ENCODE data around the gene GAK. TPM values are rescaled to one million over a fixed set of nuclear protein-coding genes. Genes with fewer than 3 reads are reported as not detected.
"Not testable (repeated sequence)": the region's sequence is repeated elsewhere in the genome, so short reads cannot be mapped to it uniquely, and the experiment has no call there.

GAK gene
- total RNA-seq, 1 donor from 2014 or later, result 116 TPM

DNA sequence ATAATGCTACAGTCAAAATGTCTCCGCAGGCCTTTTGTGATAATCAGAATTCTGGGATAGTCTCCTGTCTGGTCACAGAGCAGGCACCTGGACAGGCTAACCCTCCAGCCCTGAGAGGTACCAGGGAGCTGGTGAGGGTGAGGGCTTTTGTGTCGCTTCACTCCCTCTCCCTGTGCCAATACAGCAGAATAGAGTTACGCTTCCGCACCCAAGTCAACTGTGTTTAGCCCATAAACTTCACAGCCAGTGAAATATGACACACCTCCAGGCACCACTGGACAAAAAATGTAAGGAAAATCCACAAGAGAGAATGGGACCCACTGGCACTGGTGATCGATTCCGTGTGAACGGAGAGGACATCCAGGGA, 1.3 kb downstream of the GAK start:
- no peaks in the 10 kb centered on the region for H3K36me3 Mint-ChIP-seq (ENCODE audit: insufficient read depth)
- TF ChIP-seq, protein P1, sequence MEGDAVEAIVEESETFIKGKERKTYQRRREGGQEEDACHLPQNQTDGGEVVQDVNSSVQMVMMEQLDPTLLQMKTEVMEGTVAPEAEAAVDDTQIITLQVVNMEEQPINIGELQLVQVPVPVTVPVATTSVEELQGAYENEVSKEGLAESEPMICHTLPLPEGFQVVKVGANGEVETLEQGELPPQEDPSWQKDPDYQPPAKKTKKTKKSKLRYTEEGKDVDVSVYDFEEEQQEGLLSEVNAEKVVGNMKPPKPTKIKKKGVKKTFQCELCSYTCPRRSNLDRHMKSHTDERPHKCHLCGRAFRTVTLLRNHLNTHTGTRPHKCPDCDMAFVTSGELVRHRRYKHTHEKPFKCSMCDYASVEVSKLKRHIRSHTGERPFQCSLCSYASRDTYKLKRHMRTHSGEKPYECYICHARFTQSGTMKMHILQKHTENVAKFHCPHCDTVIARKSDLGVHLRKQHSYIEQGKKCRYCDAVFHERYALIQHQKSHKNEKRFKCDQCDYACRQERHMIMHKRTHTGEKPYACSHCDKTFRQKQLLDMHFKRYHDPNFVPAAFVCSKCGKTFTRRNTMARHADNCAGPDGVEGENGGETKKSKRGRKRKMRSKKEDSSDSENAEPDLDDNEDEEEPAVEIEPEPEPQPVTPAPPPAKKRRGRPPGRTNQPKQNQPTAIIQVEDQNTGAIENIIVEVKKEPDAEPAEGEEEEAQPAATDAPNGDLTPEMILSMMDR (IDR thresholded peaks at IDR 0.05; ENCODE audit: unreplicated experiment), result no peak
- no peak for DNase-seq (ENCODE audit: low spot score, unreplicated experiment)
- H3K9me3 Mint-ChIP-seq (ENCODE audit: low read depth), result no peaks in the 10 kb centered on the region
- peak overlapping the region; percentile 97 for H3K27ac Mint-ChIP-seq
- peak overlapping the region; percentile 97 for H3K4me3 Mint-ChIP-seq (ENCODE audit: low read depth)
- peaks cover 33% of the 10 kb centered on the region for H3K4me1 Mint-ChIP-seq (ENCODE audit: low read depth)
- H3K27me3 Mint-ChIP-seq, result no peaks in the 10 kb centered on the region

DNA sequence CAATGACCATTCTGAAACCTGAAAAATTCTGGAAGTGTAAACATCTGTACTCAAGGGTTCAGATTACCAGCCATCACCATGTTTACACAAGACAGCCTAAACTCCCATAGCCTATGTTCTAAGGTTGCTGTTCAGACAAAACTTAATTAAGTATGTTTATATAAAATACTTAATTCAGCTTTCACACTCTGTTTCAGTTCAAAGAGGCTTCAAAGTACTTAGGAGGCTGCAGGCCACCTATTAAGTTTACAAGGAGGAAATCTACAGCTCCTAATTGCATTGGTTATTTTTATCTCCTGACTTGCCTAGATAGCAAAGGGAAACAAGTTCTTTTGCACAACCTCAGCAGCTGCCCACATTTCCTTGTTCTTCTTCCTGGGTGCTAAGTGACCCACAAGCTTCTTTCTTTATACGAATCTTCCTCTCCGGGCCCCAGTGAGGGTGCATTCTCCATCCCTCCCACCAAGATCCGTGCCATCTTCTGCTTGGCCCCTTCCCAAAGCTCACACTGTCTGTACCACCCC, 2.0 kb downstream of the GAK start:
- H3K4me1 Mint-ChIP-seq (ENCODE audit: low read depth), result peaks cover 33% of the 10 kb centered on the region
- DNase-seq (ENCODE audit: low spot score, unreplicated experiment), result no peak
- TF ChIP-seq, protein P1 (IDR thresholded peaks at IDR 0.05; ENCODE audit: unreplicated experiment), result no peak
- no peaks in the 10 kb centered on the region for H3K36me3 Mint-ChIP-seq (ENCODE audit: insufficient read depth)
- H3K27ac Mint-ChIP-seq, result peak overlapping the region; percentile 75
- peak overlapping the region; percentile 97 for H3K4me3 Mint-ChIP-seq (ENCODE audit: low read depth)
- no peaks in the 10 kb centered on the region for H3K27me3 Mint-ChIP-seq
- no peaks in the 10 kb centered on the region for H3K9me3 Mint-ChIP-seq (ENCODE audit: low read depth)

DNA sequence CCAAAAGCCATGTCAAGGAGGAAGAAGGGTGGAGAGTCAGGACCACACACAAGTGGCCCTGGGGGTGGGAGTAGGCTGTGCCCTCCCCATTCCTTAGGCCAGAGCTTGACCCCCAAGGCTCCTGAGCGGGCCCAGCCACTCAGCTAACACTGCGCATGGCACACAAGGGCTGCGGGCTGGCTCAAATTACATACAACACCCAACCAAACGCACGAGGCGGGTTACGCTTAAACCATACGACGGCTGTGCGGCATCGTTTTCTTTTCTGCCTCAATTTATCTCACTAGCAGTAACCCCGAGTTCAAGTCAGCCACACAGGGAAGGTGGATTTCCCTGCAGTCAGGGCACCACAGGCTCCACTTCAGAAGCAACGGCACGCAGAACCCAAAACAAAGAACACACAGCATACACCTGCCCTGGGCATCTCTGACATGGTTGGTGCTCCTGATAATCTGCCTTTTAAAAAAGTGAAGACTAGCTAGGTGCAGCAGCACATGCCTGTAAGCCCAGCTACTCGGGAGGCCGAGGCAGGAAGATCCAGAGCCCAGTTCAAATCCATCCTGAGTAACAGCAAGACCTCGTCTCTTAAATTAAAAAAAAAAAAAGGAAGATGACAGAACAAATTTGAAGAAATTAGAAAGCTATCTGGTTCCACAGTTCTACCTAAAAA, 2.9 kb downstream of the GAK start:
- Mint-ChIP-seq H3K4me1 (ENCODE audit: low read depth) (peaks cover 33% of the 10 kb centered on the region), H3K27ac (peak overlapping the region; percentile 52), H3K27me3 (no peaks in the 10 kb centered on the region), H3K4me3 (ENCODE audit: low read depth) (no peak overlapping the region), H3K36me3 (ENCODE audit: insufficient read depth) (no peaks in the 10 kb centered on the region), H3K9me3 (ENCODE audit: low read depth) (no peaks in the 10 kb centered on the region)
- DNase-seq (ENCODE audit: low spot score, unreplicated experiment), result no peak
- TF ChIP-seq, protein P1 (IDR thresholded peaks at IDR 0.05; ENCODE audit: unreplicated experiment), result no peak

DNA sequence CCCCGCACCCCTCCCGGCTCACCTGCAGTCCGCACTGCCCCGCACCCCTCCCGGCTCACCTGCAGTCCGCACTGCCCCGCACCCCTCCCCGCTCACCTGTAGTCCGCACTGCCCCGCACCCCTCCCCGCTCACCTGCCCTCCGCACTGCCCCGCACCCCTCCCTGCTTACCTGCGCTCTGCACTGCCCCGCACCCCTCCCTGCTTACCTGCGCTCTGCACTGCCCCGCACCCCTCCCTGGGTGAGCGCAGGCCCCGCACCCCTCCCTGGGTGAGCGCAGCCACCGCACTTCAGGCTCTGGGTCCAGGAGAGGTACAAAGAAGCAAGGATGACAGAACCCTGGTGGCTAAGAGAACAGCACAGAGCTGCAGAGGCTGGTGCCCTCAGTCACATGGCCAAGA, 4.5 kb downstream of the GAK start:
- H3K4me1 Mint-ChIP-seq (ENCODE audit: low read depth), result peaks cover 26% of the 10 kb centered on the region
- H3K27me3 Mint-ChIP-seq; H3K27ac Mint-ChIP-seq; H3K9me3 Mint-ChIP-seq (ENCODE audit: low read depth); H3K4me3 Mint-ChIP-seq (ENCODE audit: low read depth); DNase-seq (ENCODE audit: low spot score, unreplicated experiment); H3K36me3 Mint-ChIP-seq (ENCODE audit: insufficient read depth): not testable (repeated sequence)

DNA sequence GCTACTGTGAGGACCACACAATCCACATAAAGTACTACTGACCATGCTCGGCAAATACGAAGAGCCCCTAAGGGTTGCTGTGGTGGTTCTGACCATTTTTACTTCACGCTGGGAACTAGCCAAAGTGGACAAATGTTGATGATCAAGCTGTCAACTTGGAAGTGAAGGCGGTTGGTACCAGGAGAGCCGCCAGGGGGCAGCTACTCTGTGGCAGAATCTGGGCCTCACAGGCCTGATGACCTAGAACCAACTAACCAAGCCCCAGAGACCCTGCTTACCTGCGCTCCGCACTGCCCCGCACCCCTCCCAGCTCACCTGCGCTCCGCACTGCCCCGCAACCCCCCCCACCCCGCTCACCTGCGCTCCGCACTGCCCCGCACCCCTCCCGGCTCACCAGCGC, 5.6 kb downstream of the GAK start:
- H3K36me3 Mint-ChIP-seq (ENCODE audit: insufficient read depth), result no peaks in the 10 kb centered on the region
- no peak overlapping the region for H3K27ac Mint-ChIP-seq
- no peaks in the 10 kb centered on the region for H3K9me3 Mint-ChIP-seq (ENCODE audit: low read depth)
- TF ChIP-seq, protein P1 (IDR thresholded peaks at IDR 0.05; ENCODE audit: unreplicated experiment), result peak; percentile 67
- H3K4me1 Mint-ChIP-seq (ENCODE audit: low read depth), result peaks cover 24% of the 10 kb centered on the region
- no peak overlapping the region for H3K4me3 Mint-ChIP-seq (ENCODE audit: low read depth)
- no peak for DNase-seq (ENCODE audit: low spot score, unreplicated experiment)
- H3K27me3 Mint-ChIP-seq, result no peaks in the 10 kb centered on the region

All from progenitor cell of endocrine pancreas (in vitro differentiated cells).